NCI-H345 treated with DMSO at 0.1 percent for 48 hours (cell line): ENCODE data around the gene FMO4.
"Not testable (repeated sequence)": the region's sequence is repeated elsewhere in the genome, so short reads cannot be mapped to it uniquely, and the experiment has no call there.

Experiments used
- DNase-seq: peaks from one replicate; lab custom pipeline; 2025; ENCODE audit not compliant: unreplicated experiment; lab: John Stamatoyannopoulos, UW

FMO4 gene, protein sequence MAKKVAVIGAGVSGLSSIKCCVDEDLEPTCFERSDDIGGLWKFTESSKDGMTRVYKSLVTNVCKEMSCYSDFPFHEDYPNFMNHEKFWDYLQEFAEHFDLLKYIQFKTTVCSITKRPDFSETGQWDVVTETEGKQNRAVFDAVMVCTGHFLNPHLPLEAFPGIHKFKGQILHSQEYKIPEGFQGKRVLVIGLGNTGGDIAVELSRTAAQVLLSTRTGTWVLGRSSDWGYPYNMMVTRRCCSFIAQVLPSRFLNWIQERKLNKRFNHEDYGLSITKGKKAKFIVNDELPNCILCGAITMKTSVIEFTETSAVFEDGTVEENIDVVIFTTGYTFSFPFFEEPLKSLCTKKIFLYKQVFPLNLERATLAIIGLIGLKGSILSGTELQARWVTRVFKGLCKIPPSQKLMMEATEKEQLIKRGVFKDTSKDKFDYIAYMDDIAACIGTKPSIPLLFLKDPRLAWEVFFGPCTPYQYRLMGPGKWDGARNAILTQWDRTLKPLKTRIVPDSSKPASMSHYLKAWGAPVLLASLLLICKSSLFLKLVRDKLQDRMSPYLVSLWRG

DNA sequence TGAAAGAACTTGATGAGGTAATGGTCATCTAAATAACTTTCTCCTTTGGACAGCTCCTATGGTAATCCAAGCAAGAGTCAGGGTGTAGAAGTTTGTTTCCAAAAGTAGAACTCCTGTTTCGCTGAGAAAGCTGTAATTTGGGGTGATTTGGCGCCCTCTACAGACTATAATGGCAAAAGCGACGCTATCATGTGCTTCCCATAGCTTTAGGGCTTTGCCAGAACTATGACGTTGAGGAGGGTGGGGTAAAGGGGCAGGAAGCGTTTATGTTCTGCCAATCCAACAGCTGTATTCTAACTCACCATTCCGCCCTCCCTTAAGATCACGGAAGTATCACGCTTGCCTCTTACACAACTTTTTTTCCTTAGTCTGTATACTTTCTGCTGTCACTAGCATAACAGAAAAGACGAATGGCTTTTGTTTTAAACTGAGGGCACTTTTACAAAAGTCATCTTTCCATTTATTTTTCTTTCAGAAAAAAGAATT is at the start of gene FMO4:
FMO4 (plus strand) TSS at position 349 of the 486 bp plus-strand sequence. CDS start 5,643 bp downstream, outside the sequence.
- peak; percentile 68 for DNase-seq

DNA sequence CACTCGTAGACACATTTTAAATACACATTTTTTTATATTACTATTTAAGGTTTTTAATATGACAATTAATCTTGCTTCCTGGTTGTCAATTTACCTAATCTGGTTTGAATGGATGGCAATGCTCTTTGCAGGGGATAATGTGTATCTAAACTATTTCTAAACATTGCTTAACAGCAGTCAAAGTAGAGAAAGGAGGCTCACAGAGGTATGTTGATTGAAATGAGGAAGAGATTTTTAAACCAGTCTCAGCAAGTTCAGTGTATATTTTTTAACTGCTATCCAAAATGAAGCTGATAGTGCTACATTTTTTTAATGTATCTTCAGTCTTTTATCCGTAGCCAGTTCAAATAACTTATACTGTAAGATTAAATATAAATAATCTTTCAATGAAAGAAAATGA is 48.3 kb upstream of the FMO4 start:
- DNase-seq, result no peak

DNA sequence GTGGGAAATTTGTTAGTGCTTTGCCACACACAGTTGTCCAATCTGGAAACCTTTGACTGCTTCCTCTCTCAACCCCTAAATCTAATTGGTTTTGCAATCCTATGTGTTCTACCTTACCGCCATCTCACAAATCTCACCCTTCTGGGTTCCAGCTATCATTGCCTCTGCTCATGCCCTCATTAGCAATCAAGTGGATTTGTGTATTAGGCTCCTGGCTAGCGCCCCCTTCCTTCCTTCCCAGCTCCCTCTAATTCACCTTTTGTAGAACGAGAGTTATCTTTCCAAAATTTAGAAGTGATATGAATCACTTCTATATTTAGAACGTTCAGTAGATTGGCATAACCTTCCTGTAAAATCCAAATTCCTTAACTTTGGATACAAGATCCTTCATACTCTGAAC is 47.1 kb upstream of the FMO4 start:
- DNase-seq, result no peak

DNA sequence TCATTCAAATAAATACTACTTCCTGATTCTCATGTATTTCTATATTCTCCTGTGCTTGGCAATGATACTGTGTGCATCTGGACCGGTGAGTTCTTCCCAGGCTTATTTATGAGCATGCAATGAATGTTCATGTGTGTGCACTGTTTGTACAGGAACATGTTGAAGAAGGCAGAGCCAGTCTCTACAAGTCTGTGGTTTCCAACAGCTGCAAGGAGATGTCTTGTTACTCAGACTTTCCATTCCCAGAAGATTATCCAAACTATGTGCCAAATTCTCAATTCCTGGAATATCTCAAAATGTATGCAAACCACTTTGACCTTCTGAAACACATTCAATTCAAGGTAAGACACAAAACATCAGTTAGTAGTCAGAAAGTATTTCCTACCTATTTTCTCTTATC is 46.6 kb upstream of the FMO4 start:
- DNase-seq, result no peak

DNA sequence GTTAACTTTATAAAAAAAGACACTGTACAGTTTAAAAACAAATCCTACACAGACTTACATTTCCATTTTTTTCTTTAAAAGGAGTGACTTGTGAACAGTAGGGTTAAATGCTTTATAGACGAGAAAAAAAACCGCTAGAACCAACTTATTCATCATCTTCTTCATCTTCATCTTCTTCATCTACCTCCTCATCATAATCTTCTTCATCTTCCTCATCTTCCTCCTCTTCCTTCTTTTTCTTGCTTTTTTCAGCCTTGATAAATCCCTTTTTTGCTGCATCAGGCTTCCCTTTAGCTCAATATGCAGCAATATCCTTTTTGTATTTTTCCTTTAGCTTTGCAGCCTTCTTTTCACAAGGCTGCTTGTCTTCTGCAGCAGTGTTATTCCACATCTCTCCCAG is 43.2 kb upstream of the FMO4 start:
- no peak for DNase-seq

DNA sequence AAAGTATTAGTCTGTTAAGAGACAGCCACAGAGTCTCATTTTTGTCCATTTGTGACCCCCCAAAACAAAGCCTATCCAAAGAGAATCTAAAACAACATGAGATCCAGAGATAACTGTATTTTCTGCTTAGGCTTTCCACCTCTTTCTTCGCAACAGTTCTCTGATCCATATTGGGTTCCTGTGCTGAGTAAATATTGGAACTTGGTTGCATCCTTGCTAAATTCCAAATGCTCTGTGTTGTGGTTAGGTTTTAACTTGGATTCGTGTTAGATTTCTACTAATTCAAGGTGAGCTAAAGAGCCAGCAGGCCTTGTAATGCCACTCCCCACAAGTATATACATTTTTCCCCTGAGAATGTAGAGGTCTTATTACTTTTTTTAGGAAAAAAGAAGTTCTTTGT is 36.4 kb upstream of the FMO4 start:
- DNase-seq, result no peak

DNA sequence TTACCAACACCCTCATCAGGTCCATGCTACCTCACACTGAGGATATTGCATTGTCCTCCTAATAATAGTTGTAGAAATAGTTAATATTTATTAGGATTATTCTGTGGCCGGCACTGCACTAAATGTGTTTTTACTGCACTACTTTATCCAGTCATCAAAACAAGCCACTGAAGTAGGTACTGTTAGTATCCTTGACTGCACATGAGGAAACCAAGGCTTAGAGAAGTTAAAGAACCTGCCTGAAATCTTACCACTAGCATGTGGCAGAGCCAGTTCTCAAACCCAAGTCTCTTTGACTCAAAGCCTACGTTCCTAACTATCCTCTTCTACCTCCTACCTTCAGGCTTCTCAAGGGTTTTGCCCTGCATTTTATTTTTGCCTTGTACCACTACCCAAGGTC is 34.7 kb upstream of the FMO4 start:
- no peak for DNase-seq

DNA sequence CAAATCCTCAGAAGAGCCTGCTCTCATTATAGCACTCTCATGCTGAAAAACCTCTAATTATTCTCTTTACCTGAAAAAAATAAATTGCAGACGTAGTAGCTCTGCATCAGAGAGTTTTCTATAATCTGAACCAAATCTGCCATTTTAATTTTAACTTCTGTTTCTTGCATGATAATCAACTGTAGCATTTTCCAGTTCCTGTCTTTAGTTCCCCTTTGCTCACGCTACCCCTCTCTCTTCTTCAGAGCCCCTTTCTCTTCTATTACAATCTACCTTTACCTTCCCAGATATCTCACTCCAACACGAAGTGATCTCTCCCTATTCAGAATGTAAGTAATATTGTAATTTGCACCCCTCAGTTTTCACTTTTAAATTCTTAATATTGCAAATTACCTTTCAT is 34.3 kb upstream of the FMO4 start:
- no peak for DNase-seq

DNA sequence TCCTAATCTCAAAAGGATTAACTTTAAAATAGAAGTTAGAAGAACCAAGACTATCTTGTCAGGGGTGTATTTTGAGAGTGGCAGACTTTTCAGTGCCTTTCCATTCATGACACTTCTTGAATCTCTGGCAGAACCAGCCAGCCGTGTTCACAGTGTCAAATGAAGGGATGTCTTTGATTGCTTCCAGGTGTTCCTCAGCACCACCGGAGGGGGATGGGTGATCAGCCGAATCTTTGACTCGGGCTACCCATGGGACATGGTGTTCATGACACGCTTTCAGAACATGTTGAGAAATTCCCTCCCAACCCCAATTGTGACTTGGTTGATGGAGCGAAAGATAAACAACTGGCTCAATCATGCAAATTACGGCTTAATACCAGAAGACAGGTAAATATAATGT is 33.4 kb upstream of the FMO4 start:
- no peak for DNase-seq

DNA sequence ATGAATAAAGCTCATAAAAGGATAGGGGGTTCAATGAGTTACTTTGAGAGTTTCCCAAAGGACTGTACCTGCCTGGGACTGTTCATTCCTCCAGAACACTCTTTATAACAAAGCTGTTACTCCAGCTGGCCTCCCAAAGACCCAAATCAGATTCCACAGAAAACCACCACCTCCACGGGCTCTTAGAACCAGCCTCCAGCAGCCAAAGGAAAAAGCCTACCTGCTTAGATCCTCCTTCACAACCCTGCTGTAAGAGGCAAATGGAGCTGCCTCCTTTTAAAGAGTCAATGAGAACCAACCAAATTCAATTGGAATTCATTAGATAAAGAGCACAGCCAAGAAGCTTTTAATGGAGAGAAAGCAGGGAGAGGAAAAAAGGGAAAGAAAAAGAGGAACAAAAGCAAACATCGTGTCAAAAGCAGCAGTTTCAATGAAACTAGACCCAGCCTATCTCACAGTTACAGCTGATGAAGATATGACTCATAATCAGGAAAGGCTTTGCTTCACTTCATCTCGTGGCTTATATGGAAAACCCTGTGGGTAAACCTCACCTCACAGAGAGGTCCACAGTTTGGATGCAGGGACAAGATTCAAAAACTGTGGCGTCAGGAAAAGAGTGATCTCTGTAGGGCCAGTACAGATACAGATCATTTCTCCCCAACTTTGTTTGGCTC is 27.8 kb upstream of the FMO4 start:
- DNase-seq, result no peak

DNA sequence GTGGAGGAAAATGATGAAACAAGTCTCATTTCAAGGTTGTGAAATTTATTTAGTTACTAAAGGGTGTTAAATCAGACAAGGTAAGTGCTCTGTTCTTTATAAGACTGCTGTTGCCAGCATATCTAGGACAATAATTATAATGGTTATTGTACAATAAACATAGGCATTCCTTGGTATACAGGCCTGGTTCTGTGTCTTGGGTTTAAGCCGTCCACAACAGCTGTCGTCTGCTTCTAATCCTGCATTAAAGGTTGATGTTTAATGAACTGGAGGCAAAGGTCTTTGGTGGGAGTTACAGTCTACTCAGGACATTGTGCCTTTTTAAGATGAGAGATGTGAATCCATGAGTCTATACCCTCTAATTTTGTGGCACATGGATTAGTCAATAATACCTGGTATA is 23.4 kb upstream of the FMO4 start:
- DNase-seq, result no peak

DNA sequence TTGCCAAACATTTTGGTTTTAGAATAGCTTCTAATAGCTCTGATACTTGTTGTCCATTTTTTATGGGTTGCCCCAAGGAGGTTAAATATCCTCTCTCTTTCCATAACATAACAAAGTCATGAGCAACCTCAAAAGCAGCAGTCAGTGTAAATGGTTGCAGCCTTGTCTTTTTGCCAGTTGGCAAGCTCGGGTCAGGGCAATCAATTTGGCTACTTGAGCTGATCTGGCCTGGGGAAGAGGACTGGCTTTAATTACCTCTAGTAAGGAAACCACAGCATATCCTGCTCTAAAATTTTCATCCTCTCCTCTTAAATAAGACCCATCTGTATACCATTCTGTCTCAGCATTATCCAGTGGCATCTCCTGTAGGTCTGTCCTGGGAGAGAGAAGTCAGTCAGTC is 21.2 kb upstream of the FMO4 start:
- DNase-seq, result no peak

DNA sequence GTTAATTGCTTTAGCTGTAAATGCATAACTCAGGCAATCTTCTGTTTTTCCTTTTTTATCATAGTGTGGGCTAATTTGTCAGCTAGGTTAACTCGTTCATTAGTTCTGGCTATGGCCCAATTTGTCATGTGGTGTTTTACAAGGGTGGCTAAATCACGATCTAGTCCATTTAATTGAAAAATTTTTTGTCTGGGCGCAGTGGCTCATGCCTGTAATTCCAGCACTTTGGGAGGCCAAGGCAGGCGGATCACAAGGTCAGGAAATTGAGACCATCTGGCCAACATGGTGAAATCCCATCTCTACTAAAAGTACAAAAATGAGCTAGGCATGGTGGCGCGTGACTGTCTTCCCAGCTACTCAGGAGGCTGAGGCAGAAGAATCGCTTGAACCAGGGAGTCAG is 18.6 kb upstream of the FMO4 start:
- not testable (repeated sequence) for DNase-seq

DNA sequence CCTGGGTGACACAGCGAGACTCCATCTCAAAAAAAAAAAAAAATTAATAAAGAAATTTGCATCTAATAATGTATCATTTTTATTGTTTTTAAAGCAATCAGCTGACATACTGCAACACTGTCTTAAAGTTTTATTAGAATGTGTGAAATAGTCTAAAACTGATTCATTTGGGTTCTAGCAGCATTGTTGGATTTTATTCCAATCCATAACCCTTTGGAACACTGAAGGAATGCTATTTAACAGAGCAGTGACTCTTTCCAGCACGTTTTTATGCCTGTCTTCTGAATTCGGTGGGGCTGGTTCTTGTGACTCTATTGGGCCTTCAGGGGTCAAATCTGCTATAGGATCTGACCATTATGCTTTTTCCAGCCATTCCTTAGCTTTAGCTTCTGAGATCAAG is 18.2 kb upstream of the FMO4 start:
- no peak for DNase-seq

DNA sequence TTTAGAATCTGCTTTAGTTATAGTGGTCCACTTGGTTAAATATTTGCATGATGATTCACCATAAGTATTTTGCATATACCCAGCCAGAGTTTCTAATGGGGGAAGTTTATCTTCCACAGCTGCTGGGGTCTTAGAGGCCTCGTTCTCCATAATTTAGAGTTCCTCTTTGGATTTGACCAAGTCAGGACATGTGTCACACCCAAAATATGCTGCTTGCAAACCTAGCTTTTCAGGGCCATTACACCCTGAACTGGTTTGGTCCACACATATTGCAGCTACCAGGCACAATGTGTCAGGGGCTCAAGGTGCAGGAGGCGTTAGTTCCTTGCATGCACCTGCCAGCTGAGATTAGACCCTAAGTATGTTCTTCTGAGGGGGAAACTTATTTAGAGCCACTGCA is 17.1 kb upstream of the FMO4 start:
- no peak for DNase-seq

DNA sequence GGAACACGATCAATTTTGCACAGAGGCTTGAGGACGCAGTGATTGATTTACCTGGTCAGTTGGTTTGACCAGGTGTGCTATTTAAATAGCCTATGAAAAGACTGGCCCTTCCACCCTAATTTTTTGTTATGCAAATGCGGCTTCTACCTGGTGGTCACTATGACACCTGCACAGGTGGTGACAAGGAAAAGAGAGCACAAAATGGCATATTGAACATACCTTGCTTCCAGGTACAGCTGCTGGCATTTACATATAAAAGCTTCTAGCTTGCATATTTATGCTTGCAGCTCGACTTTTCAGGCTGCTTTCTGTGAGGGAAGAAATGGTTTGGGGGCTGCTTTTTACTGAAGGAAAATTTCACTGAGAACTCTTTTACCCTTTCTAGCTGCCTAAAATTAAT is 15.3 kb upstream of the FMO4 start:
- DNase-seq, result no peak

DNA sequence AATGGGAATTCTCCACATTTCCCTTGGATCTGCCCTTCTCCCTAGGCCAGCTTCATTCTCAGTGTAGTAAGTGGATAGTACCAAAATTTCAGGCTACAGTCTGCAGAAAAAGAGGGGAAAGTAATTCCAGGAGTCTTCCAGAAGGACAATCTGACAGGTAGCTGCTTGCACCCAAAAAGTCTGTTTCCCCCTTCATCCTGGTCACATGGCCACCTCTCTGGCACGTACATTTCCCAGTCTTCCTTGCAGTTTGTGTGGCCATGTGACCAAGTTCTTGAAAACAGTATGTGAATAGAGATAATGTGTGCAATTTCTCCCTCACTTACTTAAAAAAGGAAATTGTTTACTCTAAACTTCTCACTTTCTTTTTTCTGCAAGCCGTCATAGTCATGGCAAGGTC is 14.6 kb upstream of the FMO4 start:
- DNase-seq, result no peak

DNA sequence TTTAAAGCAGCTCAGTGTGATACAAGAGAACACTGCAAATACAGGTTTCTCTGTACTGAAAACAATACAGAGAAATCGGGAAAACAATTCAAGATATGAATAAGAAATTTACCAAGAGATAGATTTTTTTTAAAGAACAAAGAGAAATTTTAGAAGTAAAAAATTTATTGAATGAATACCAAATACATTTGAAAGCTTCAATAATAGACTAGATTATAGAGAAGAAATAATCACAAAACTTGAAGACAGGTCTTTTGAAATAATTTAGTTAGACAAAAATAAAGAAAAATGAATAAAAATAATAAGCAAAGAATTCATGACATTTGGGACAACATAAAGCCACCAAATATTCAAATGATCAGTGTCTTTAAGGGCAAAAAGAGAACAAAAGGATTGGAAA is 13.6 kb upstream of the FMO4 start:
- no peak for DNase-seq

DNA sequence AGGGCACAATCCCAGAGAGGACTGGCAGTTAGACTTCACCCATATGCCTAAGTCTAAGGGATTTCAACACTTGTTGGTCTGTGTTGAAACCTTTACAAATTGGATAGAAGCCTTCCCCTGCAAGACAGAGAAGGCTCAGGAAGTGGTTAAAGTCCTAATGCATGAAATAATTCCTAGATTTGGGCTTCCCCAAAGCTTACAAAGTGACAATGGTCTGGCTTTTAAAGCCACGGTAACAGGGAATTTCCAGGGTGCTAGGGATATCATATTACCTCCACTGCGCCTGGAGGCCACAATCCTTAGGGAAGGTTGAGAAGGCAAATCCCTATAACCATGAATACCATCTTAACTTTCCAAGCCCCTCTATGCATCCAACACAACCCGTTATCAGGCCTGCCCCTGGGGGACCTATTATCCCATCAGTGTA is 3.3 kb upstream of the FMO4 start:
- DNase-seq, result no peak

DNA sequence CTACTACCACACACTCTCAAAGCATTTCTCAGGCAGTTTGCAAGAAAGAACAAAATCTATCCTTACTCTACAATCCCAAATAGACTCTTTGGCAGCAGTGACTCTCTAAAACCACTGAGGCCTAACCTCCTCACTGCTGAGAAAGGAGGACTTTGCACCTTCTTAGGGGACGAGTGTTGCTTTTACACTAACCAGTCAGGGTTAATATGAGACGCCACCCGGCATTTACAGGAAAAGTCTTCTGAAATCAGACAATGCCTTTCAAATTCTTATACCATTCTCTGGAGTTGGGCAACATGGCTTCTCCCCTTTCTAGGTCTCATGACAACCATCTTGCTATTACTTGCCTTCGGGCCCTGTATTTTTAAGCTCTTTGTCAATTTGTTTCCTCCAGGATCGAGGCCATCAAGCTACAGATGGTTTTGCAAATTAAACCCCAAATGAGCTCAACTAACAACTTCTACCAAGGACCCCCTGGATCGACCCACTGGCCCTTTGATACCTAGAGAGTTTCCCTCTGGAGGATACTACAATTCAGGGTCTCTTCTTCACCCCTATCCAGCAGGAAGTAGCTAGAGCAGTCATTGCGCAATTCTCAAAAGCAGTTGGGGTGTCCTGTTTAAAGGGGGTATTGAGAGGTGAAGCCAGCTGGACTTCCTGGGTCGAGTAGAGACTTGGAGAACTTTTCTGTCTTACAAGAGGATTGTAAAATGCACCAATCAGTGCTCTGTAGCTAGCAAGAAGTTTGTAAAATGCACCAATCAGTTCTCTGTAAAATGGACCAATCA is 2.0 kb upstream of the FMO4 start:
- no peak for DNase-seq

DNA sequence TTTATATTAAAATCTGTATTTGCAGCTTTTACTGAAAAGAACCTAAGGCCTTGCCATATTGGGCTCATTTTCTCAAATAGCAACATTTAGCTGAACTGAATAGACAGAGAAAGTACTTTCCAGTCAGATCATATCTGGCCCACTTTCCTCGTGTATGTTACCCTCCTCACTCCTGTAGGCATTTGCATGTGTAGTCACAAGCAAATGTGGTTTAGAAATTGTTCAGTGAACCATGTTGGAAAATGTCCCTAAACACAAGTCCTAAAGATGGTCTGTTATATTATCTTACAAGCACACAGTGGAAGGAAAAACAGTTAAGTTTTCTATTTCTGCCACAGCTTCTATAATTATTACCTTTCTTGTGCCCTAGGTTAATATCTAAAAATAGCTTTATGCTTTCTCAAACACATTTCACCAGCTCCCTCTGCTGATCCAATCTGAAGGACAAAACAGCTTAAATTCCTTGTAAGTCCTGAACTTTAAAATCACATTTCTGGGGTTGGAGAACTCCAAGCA is 606 bp upstream of the FMO4 start:
- DNase-seq, result no peak
